HepG2 (cell line): ENCODE measurements around the gene GGA1. TPM values are rescaled to one million over a fixed set of nuclear protein-coding genes. Genes with fewer than 3 reads are reported as not detected.
A peak's percentile ranks its signal among the peaks of the same experiment; 100 is the strongest.

Experiments
- ATF2 ChIP-seq: sonication (generic); formaldehyde crosslinking; IDR thresholded peaks from 2 replicates; pipeline ENCODE4 v1.4.0; 2020; ENCODE audit warnings: missing genetic modification reagents
- BCL6 ChIP-seq: IDR thresholded peaks from 2 replicates; pipeline ENCODE4 v1.6.1; 2016; ENCODE audit warnings: missing genetic modification reagents, missing compliant biosample characterization
- IRF9 ChIP-seq: sonication (generic); formaldehyde crosslinking; IDR thresholded peaks from 2 replicates; pipeline ENCODE4 v1.8.0; 2022; ENCODE audit warnings: missing genetic modification reagents, mild to moderate bottlenecking, borderline replicate concordance
- KDM5B ChIP-seq: sonication (generic); formaldehyde crosslinking; IDR thresholded peaks from 2 replicates; pipeline ENCODE4 v1.4.0; 2020; ENCODE audit warnings: missing genetic modification reagents, mild to moderate bottlenecking, borderline replicate concordance
- MAFF ChIP-seq: IDR thresholded peaks from 2 replicates; pipeline ENCODE4 v1.6.1; 2011; ENCODE audit warnings: low read depth, low read length, improper control_type of control experiment
- MEIS1 ChIP-seq: sonication (generic); formaldehyde crosslinking; IDR thresholded peaks from 2 replicates; pipeline ENCODE4 v1.9.0; 2021; ENCODE audit warnings: mild to moderate bottlenecking, missing genetic modification reagents, moderate library complexity, borderline replicate concordance
- MXD4 ChIP-seq: IDR thresholded peaks from 2 replicates; pipeline ENCODE4 v1.6.1; 2016; ENCODE audit warnings: mild to moderate bottlenecking, missing biosample characterization, missing genetic modification reagents
- SOX5 ChIP-seq: IDR thresholded peaks from 2 replicates; pipeline ENCODE4 v1.6.1; 2016; ENCODE audit warnings: borderline replicate concordance
- SP140L ChIP-seq: sonication (generic); formaldehyde crosslinking; IDR thresholded peaks from 2 replicates; pipeline ENCODE4 v1.4.0; 2020; ENCODE audit warnings: missing genetic modification reagents, borderline replicate concordance
- SPEN ChIP-seq: sonication (generic); formaldehyde crosslinking; IDR thresholded peaks from 2 replicates; pipeline ENCODE4 v1.5.1; 2020; ENCODE audit warnings: low read depth, mild to moderate bottlenecking, missing genetic modification reagents
- TBL1XR1 ChIP-seq: fragments of 150-350 bp; IDR thresholded peaks from 2 replicates; pipeline ENCODE4 v1.6.1; 2014; ENCODE audit warnings: borderline replicate concordance, low read length; ENCODE audit not compliant: partially characterized antibody
- TBP ChIP-seq: sonication (generic); formaldehyde crosslinking; IDR thresholded peaks from 2 replicates; pipeline ENCODE4 v1.5.0; 2020; ENCODE audit warnings: missing genetic modification reagents
- TOE1 ChIP-seq: sonication (generic); formaldehyde crosslinking; IDR thresholded peaks from 2 replicates; pipeline ENCODE4 v1.4.0; 2020; ENCODE audit warnings: mild to moderate bottlenecking, missing genetic modification reagents
- U2AF1 ChIP-seq: fragments of 200-400 bp; formaldehyde crosslinking; optimal IDR thresholded peaks from 2 replicates; pipeline ENCODE3; 2017; ENCODE audit warnings: mild to moderate bottlenecking, low read depth, low read length
- ZEB1 ChIP-seq: IDR thresholded peaks from 2 replicates; pipeline ENCODE4 v1.6.1; 2012; ENCODE audit warnings: mild to moderate bottlenecking, low read depth, inconsistent platforms; ENCODE audit not compliant: insufficient replicate concordance
- ZFP36 ChIP-seq: fragments of 150-350 bp; IDR thresholded peaks from 2 replicates; pipeline ENCODE4 v1.6.1; 2018; ENCODE audit warnings: borderline replicate concordance, low read length, low read depth; ENCODE audit not compliant: partially characterized antibody
- ZFP37 ChIP-seq: sonication (generic); formaldehyde crosslinking; IDR thresholded peaks from 2 replicates; pipeline ENCODE4 v1.4.0; 2020; ENCODE audit warnings: missing genetic modification reagents, borderline replicate concordance
- ZNF136 ChIP-seq: sonication (generic); formaldehyde crosslinking; IDR thresholded peaks from 2 replicates; pipeline ENCODE4 v1.8.1; 2022; ENCODE audit warnings: low read depth, mild to moderate bottlenecking, moderate library complexity, missing genetic modification reagents
- ZNF274 ChIP-seq: sonication (generic); formaldehyde crosslinking; IDR thresholded peaks from 2 replicates; pipeline ENCODE4 v1.5.1; 2020; ENCODE audit warnings: mild to moderate bottlenecking, missing genetic modification reagents
- ZNF337 ChIP-seq: sonication (generic); formaldehyde crosslinking; IDR thresholded peaks from 2 replicates; pipeline ENCODE4 v1.5.1; 2020; ENCODE audit warnings: missing genetic modification reagents, low read depth, mild to moderate bottlenecking, borderline replicate concordance
- ZNF496 ChIP-seq: sonication (generic); formaldehyde crosslinking; IDR thresholded peaks from 2 replicates; pipeline ENCODE4 v1.8.1; 2023; ENCODE audit warnings: mild to moderate bottlenecking, moderate library complexity, missing genetic modification reagents; ENCODE audit not compliant: insufficient replicate concordance
- ZNF598 ChIP-seq: sonication (generic); formaldehyde crosslinking; IDR thresholded peaks from 2 replicates; pipeline ENCODE4 v1.5.1; 2020; ENCODE audit warnings: mild to moderate bottlenecking, missing genetic modification reagents, borderline replicate concordance
- ZNF639 ChIP-seq: conservative IDR thresholded peaks from 2 replicates; pipeline ENCODE4 v1.6.1; 2018; ENCODE audit warnings: missing genetic modification reagents
- ZNF766 ChIP-seq: sonication (generic); formaldehyde crosslinking; IDR thresholded peaks from 2 replicates; pipeline ENCODE4 v1.5.0; 2020; ENCODE audit warnings: missing genetic modification reagents, borderline replicate concordance
- ZNF772 ChIP-seq: sonication (generic); formaldehyde crosslinking; IDR thresholded peaks from 2 replicates; pipeline ENCODE4 v1.5.0; 2020; ENCODE audit warnings: mild to moderate bottlenecking, missing genetic modification reagents
- ZNF816 ChIP-seq: sonication (generic); formaldehyde crosslinking; IDR thresholded peaks from 2 replicates; pipeline ENCODE4 v1.8.0; 2022; ENCODE audit warnings: missing genetic modification reagents, mild to moderate bottlenecking, borderline replicate concordance
- polyA plus RNA-seq, 8 experiments: library from polyadenylated mRNA; depleted of rRNA in 3 of 8; stranded (reverse) in 7 of 8; unstranded in 1 of 8; fragments of >200 nt; fragmentation: Illumina TruSeq in 4 of 8; extraction: Trizol in 4 of 8; gene quantifications; 2 replicates each; pipeline versions ENCODE4 v1.2.1 to v1.2.3, GENCODE V29; 2011 to 2016; ENCODE audit warnings: low read depth in 4 of 8, missing spikeins in 1 of 8, mixed read lengths in 1 of 8; ENCODE audit not compliant: insufficient read depth in 1 of 8
- total RNA-seq, 5 experiments: library from RNA; depleted of rRNA; stranded (reverse); fragments of >200 nt; fragmentation: Illumina TruSeq; extraction: Trizol; gene quantifications; 2 replicates each; pipeline ENCODE4 v1.2.3, GENCODE V29; 2016; ENCODE audit warnings: low read depth in 1 of 5

The GGA1 gene
- total and polyA plus RNA-seq, 2 of the 13 experiments (the other 11 are each of a cell fraction or from before 2014, with no cell fraction given), result 29.1 to 87.2 TPM

GRCh38 chr22:37609240-37610152, 862 bp downstream of the GGA1 start (continued):
- TF ChIP-seq IRF9 (CRISPR knock-in tag) (no peak), TBL1XR1 (no peak), ATF2 (no peak), ZFP37 (CRISPR knock-in tag) (no peak), ZNF496 (CRISPR knock-in tag) (no peak), SP140L (no peak), SPEN (CRISPR knock-in tag) (no peak; the same call in 1 of the 2 replicates), SOX5 (no peak), ZNF766 (CRISPR knock-in tag) (no peak), ZNF274 (CRISPR knock-in tag) (0 out of 2 replicates have a peak, but pooled peaks have one; percentile 60), ZFP36 (no peak), KDM5B (CRISPR knock-in tag) (no peak), MEIS1 (CRISPR knock-in tag) (0 out of 2 replicates have a peak, but pooled peaks have one; percentile 51), ZNF639 (CRISPR knock-in tag) (no peak), ZNF816 (CRISPR knock-in tag) (0 out of 2 replicates have a peak, but pooled peaks have one; percentile 21), MAFF (no peak), U2AF1 (no peak), ZNF337 (no peak), ZNF772 (0 out of 2 replicates have a peak, but pooled peaks have one; percentile 7), ZEB1 (no peak), TOE1 (CRISPR knock-in tag) (no peak), BCL6 (CRISPR knock-in tag) (no peak), MXD4 (CRISPR knock-in tag) (no peak), ZNF598 (CRISPR knock-in tag) (no peak), TBP (no peak), ZNF136 (CRISPR knock-in tag) (peak; percentile 52; the same call in 1 of the 2 replicates)
